ENCODE results near the gene ZNF862.
A peak's percentile ranks its signal among the peaks of the same experiment; 100 is the strongest.
"Not testable (repeated sequence)": the region's sequence is repeated elsewhere in the genome, so short reads cannot be mapped to it uniquely, and the experiment has no call there.

ZNF862 gene

GRCh38 chr7:149883452-149883861 lies 45.3 kb downstream of the ZNF862 start:
- peak; percentile 64 for DNase-seq (ENCODE audit: low spot score)
- TF ChIP-seq CTCF (IDR thresholded peaks at IDR 0.05; ENCODE audit: extremely low read depth, missing control alignments): peak; percentile 47

GRCh38 chr7:149884016-149884415 lies 45.8 kb downstream of the ZNF862 start:
- DNase-seq (ENCODE audit: low spot score): no peak
- no peak for TF ChIP-seq CTCF (IDR thresholded peaks at IDR 0.05; ENCODE audit: extremely low read depth, missing control alignments)

- no peak for DNase-seq (ENCODE audit: low spot score)
These were observed 46.4 kb downstream of the ZNF862 start for GRCh38 chr7:149884541-149884940.

GRCh38 chr7:149885191-149886017 lies 47.2 kb downstream of the ZNF862 start:
- TF ChIP-seq CTCF (IDR thresholded peaks at IDR 0.05; ENCODE audit: extremely low read depth, missing control alignments): no peak
- no peak for DNase-seq (ENCODE audit: low spot score)

More at GRCh38 chr7:149884541-149884940, 46.4 kb downstream of the ZNF862 start:
- TF ChIP-seq CTCF (IDR thresholded peaks at IDR 0.05; ENCODE audit: extremely low read depth, missing control alignments): no peak

GRCh38 chr7:149886018-149886415 lies 47.8 kb downstream of the ZNF862 start:
- TF ChIP-seq CTCF (IDR thresholded peaks at IDR 0.05; ENCODE audit: extremely low read depth, missing control alignments): no peak
- no peak for DNase-seq (ENCODE audit: low spot score)

- no peak for DNase-seq (ENCODE audit: low spot score)
These were observed 49.1 kb downstream of the ZNF862 start for GRCh38 chr7:149887311-149887710.

GRCh38 chr7:149890715-149891114 lies 52.5 kb downstream of the ZNF862 start:
- not testable (repeated sequence) for DNase-seq (ENCODE audit: low spot score)

More at GRCh38 chr7:149887311-149887710, 49.1 kb downstream of the ZNF862 start:
- no peak for TF ChIP-seq CTCF (IDR thresholded peaks at IDR 0.05; ENCODE audit: extremely low read depth, missing control alignments)

GRCh38 chr7:149894957-149895356 lies 56.8 kb downstream of the ZNF862 start:
- not testable (repeated sequence) for DNase-seq (ENCODE audit: low spot score)

GRCh38 chr7:149907776-149908376 lies 69.7 kb downstream of the ZNF862 start:
- DNase-seq (ENCODE audit: low spot score): not testable (repeated sequence)

GRCh38 chr7:149910219-149910618 lies 72.0 kb downstream of the ZNF862 start:
- not testable (repeated sequence) for DNase-seq (ENCODE audit: low spot score)

GRCh38 chr7:149912126-149912525 lies 74.0 kb downstream of the ZNF862 start:
- not testable (repeated sequence) for DNase-seq (ENCODE audit: low spot score)

All from GM20000 (cell line).